ENCODE measurements around the gene RFNG. TPM values are rescaled to one million over a fixed set of nuclear protein-coding genes. Genes with fewer than 3 reads are reported as not detected.

Gene RFNG
- total and polyA plus RNA-seq, 2 of the 4 experiments (the other 2 are of a cell fraction), result 6.8 to 47.3 TPM

GRCh38 chr17:82100502-82101298, 49.1 kb upstream of the RFNG start:
- H4K91ac ChIP-seq (ENCODE audit: insufficient read depth, low read depth, low read length), result no peak overlapping the region
- intact Hi-C loops (cut with micrococcal nuclease) (no loop called here), in situ Hi-C loops (cut with MboI; ENCODE audit: low sequenced_read_pairs) (no loop called here), dilution Hi-C loops (cut with HindIII; ENCODE audit: low sequenced_read_pairs, unreplicated experiment) (no loop called here)
- ChIA-PET CTCF (no interaction called here), POLR2A (ENCODE audit: unreplicated experiment) (no interaction called here)
- H2AK5ac ChIP-seq (ENCODE audit: low read depth, low read length), result peak overlapping the region; percentile 59; the same call in 1 of the 2 replicates
- H3K56ac ChIP-seq (ENCODE audit: extremely low read depth, insufficient read depth, low read length), result no peak overlapping the region
- no peak overlapping the region for H4K8ac ChIP-seq (ENCODE audit: low read depth in 2 of 2, low read length in 2 of 2)
- WGBS, 2 experiments (ENCODE audit: extremely low coverage in 2 of 2, insufficient read length in 1 of 2), result 98% methylated on average over 21 of the region's 35 CpGs; no CpG with 5 or more reads in 1 of the 2 experiments
- ATAC-seq (ENCODE audit: low read depth) (no peak), DNase-seq (no peak)
- peaks cover 14% of the 10 kb centered on the region for H3K4me1 ChIP-seq (ENCODE audit: control insufficient read depth, insufficient read depth, low read length)
- peak overlapping the region; percentile 42 for H2AK9ac ChIP-seq (replicated peaks; ENCODE audit: low read depth, low read length, poor library complexity)
- H3K4ac ChIP-seq (ENCODE audit: low read depth, low read length), result no peak overlapping the region
- peaks cover 5% of the 10 kb centered on the region; the same call in 1 of the 2 replicates for H3K9me1 ChIP-seq (ENCODE audit: insufficient read depth, low read length)
- no peak overlapping the region for H2BK20ac ChIP-seq (ENCODE audit: low read depth, low read length)
- no peak overlapping the region for H3K23ac ChIP-seq (ENCODE audit: low read depth, low read length)
- TF ChIP-seq USF2 (IDR thresholded peaks at IDR 0.05; ENCODE audit: low read depth, low read length), result no peak
- TF ChIP-seq, protein P1, sequence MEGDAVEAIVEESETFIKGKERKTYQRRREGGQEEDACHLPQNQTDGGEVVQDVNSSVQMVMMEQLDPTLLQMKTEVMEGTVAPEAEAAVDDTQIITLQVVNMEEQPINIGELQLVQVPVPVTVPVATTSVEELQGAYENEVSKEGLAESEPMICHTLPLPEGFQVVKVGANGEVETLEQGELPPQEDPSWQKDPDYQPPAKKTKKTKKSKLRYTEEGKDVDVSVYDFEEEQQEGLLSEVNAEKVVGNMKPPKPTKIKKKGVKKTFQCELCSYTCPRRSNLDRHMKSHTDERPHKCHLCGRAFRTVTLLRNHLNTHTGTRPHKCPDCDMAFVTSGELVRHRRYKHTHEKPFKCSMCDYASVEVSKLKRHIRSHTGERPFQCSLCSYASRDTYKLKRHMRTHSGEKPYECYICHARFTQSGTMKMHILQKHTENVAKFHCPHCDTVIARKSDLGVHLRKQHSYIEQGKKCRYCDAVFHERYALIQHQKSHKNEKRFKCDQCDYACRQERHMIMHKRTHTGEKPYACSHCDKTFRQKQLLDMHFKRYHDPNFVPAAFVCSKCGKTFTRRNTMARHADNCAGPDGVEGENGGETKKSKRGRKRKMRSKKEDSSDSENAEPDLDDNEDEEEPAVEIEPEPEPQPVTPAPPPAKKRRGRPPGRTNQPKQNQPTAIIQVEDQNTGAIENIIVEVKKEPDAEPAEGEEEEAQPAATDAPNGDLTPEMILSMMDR (conservative IDR thresholded peaks at IDR 0.05; ENCODE audit: low read depth, low read length), result no peak
- no peak for TF ChIP-seq MAFK (IDR thresholded peaks at IDR 0.05; ENCODE audit: low read depth, low read length)
- no peak for TF ChIP-seq ELK1 (IDR thresholded peaks at IDR 0.05; ENCODE audit: borderline replicate concordance, low read depth, low read length)
- TF ChIP-seq RAD21 (IDR thresholded peaks at IDR 0.05; ENCODE audit: low read length), result no peak
- no peak for TF ChIP-seq POLR2A (IDR thresholded peaks at IDR 0.05; ENCODE audit: low read depth, low read length)
- TF ChIP-seq RCOR1 (IDR thresholded peaks at IDR 0.05; ENCODE audit: insufficient replicate concordance, low read length), result no peak
- TF ChIP-seq FOS (IDR thresholded peaks at IDR 0.05; ENCODE audit: low read depth, low read length), result no peak
- TF ChIP-seq SMC3 (IDR thresholded peaks at IDR 0.05; ENCODE audit: low read depth, low read length), result no peak
- H3K27me3 ChIP-seq (ENCODE audit: control insufficient read depth, insufficient read depth, low read length), result no peaks in the 10 kb centered on the region
- peaks cover 0 to 36% of the 10 kb centered on the region in 2 experiments; a peak in 3 of 4 replicates for H3K79me1 ChIP-seq (ENCODE audit: low read depth in 1 of 2, low read length in 2 of 2)
- no peaks in the 10 kb centered on the region for H3K9me3 ChIP-seq (ENCODE audit: control insufficient read depth, insufficient read depth, low read length)
- H2BK5ac ChIP-seq (ENCODE audit: low read depth, low read length, poor library complexity, severe bottlenecking), result no peak overlapping the region
- no peak overlapping the region for H3K18ac ChIP-seq (ENCODE audit: low read depth, low read length)
- no peak overlapping the region for H3K4me2 ChIP-seq (ENCODE audit: low read depth, low read length)
- no TSS peak for BruUV-seq (replicated peaks)
- H3K9ac ChIP-seq (ENCODE audit: low read depth, low read length), result no peak overlapping the region
- peaks cover 3% of the 10 kb centered on the region for H3K36me3 ChIP-seq (ENCODE audit: control insufficient read depth, insufficient read depth, low read length)
- no peak overlapping the region for H3K4me3 ChIP-seq (ENCODE audit: insufficient read depth, low read depth, low read length)
- no peak overlapping the region for H3K27ac ChIP-seq (ENCODE audit: insufficient read depth, low read length)
- H4K5ac ChIP-seq (ENCODE audit: low read depth, low read length), result no peak overlapping the region
- H2BK120ac ChIP-seq (ENCODE audit: low read depth, low read length), result no peak overlapping the region
- H3K14ac ChIP-seq (replicated peaks; ENCODE audit: low read depth, low read length), result no peak overlapping the region
- H2BK15ac ChIP-seq (ENCODE audit: low read depth, low read length), result no peak overlapping the region
- H2AFZ ChIP-seq (replicated peaks; ENCODE audit: low read length, poor library complexity), result no peak overlapping the region
- peaks cover 18% of the 10 kb centered on the region for H4K20me1 ChIP-seq (ENCODE audit: insufficient read depth, low read length)
